PC-9 (cell line): ENCODE results near the gene ZNF652. TPM values are rescaled to one million over a fixed set of nuclear protein-coding genes. Genes with fewer than 3 reads are reported as not detected.

Experiments used
- BruUV-seq: library from RNA; stranded (reverse); fragments of 400-500 nt; replicated peaks from 2 replicates; lab custom pipeline; 2021; lab: Mats Ljungman, UMichigan
- CTCF ChIA-PET: fragments of 300-600 bp; sonication (Branson Sonifier 250); formaldehyde crosslinking; loops from one replicate; lab custom pipeline; 2022; ENCODE audit warnings: antibody characterized with exemption; lab: Charles Lee
- POLR2A ChIA-PET: fragments of 300-600 bp; sonication (Branson Sonifier 250); formaldehyde crosslinking; loops from one replicate; lab custom pipeline; 2022; ENCODE audit warnings: antibody characterized with exemption; ENCODE audit not compliant: unreplicated experiment; lab: Charles Lee
- DNase-seq, 2 experiments: peaks; one replicate each; pipeline versions ENCODE4 v3.0.0 to v3.0.0-alpha.2; 2015 to 2022; ENCODE audit warnings: mixed read lengths in 1 of 2
- H2AFZ ChIP-seq: fragments of 200-600 bp; sonication (generic); 2 replicates; pipeline ENCODE4 v1.8.1; 2017; ENCODE audit warnings: antibody characterized with exemption
- H3F3A ChIP-seq: fragments of 200-600 bp; sonication (generic); 2 replicates; pipeline ENCODE4 v1.8.1; 2017; ENCODE audit warnings: antibody characterized with exemption, mild to moderate bottlenecking, low read depth; ENCODE audit not compliant: insufficient read depth
- H3K27ac ChIP-seq: fragments of 200-600 bp; sonication (generic); 2 replicates; pipeline ENCODE4 v1.6.1; 2016; ENCODE audit warnings: mixed run types
- H3K27me3 ChIP-seq: fragments of 200-600 bp; sonication (generic); 2 replicates; pipeline ENCODE4 v1.6.1; 2016; ENCODE audit warnings: low read depth, mixed run types; ENCODE audit not compliant: insufficient read depth
- H3K36me3 ChIP-seq: fragments of 200-600 bp; sonication (generic); 2 replicates; pipeline ENCODE4 v1.6.1; 2016; ENCODE audit warnings: low read depth, mixed run types
- H3K4me1 ChIP-seq: fragments of 200-600 bp; sonication (generic); replicated peaks from 2 replicates; pipeline ENCODE4 v1.6.1; 2016; ENCODE audit warnings: mixed run types; ENCODE audit not compliant: insufficient read depth
- H3K4me2 ChIP-seq: fragments of 200-600 bp; sonication (generic); 2 replicates; pipeline ENCODE4 v1.6.1; 2017; ENCODE audit warnings: mixed run types
- H3K4me3 ChIP-seq: fragments of 200-600 bp; sonication (generic); 2 replicates; pipeline ENCODE4 v1.6.1; 2016; ENCODE audit warnings: mixed run types
- H3K79me2 ChIP-seq: fragments of 200-600 bp; sonication (generic); 2 replicates; pipeline ENCODE4 v1.6.1; 2017; ENCODE audit warnings: low read depth, mixed run types
- H3K9me2 ChIP-seq: fragments of 200-600 bp; sonication (generic); 2 replicates; pipeline ENCODE4 v1.8.1; 2017; ENCODE audit warnings: mild to moderate bottlenecking; ENCODE audit not compliant: insufficient read depth
- H3K9me3 ChIP-seq: fragments of 200-600 bp; sonication (generic); 2 replicates; pipeline ENCODE4 v1.8.1; 2016; ENCODE audit warnings: low read depth; ENCODE audit not compliant: insufficient read depth
- H4K20me1 ChIP-seq: fragments of 200-600 bp; sonication (generic); 2 replicates; pipeline ENCODE4 v1.8.1; 2017; ENCODE audit not compliant: insufficient read depth
- EZH2 ChIP-seq: fragments of 200-600 bp; sonication (generic); IDR thresholded peaks from 2 replicates; pipeline ENCODE4 v1.8.0; 2017; ENCODE audit warnings: antibody characterized with exemption, low read depth
- intact Hi-C: fragments of 100-400 bp; cut with micrococcal nuclease; formaldehyde crosslinking; loops from one replicate; pipeline ENCODE4 v1.10.0; 2022; ENCODE audit not compliant: unreplicated experiment
- total RNA-seq: library from RNA; stranded (reverse); gene quantifications from 2 replicates; pipeline ENCODE4 v1.2.3, GENCODE V29; 2021
- TF ChIP-seq, protein P1 (sequence below): fragments of 200-600 bp; sonication (generic); conservative IDR thresholded peaks from 2 replicates; pipeline ENCODE4 v1.6.1; 2017; ENCODE audit warnings: mixed run types, antibody characterized with exemption, mild to moderate bottlenecking, moderate library complexity

The ZNF652 gene
- total RNA-seq, 1 experiment from 2014 or later = 49.8 TPM

DNA sequence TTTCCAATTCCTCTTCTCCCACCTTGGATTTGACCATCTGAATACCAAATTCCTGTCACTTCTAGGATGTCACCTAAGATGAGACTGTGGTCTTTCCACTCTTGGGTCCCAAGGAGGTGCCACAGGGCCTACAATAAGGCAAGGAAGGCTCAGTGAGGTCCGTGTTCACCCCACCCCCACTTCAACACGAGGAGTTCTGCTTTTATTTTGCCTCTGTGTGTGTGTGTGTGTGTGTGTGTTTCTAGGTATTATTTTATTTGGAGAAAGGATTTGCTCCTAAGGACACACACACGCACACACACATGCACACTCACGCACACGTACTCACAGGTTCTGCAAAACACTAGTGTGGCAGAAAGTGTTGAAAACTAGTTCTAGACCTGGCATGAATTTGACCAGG lies 106.9 kb downstream of the ZNF652 start:
- H4K20me1 ChIP-seq = no peaks in the 10 kb centered on the region
- H3K4me2 ChIP-seq = no peak overlapping the region
- no peak overlapping the region for H3K27ac ChIP-seq
- no peak for DNase-seq
- H3K79me2 ChIP-seq = no peaks in the 10 kb centered on the region
- no peaks in the 10 kb centered on the region for H3K9me2 ChIP-seq
- H3K4me3 ChIP-seq = no peak overlapping the region
- CTCF ChIA-PET = interaction anchor here (0.6 kb wide), 2 partner anchors 27 to 141 kb away, joined by 3 read pairs; no protein-coding TSS in a partner anchor
- 0 out of 2 replicates have a peak, but pooled peaks cover 3% of the 10 kb centered on the region for H3K4me1 ChIP-seq
- no TSS peak for BruUV-seq
- H3F3A ChIP-seq = peaks cover 6% of the 10 kb centered on the region; the same call in 1 of the 2 replicates
- intact Hi-C loops = no loop called here
- H2AFZ ChIP-seq = no peak overlapping the region
- POLR2A ChIA-PET = no interaction called here
- no peaks in the 10 kb centered on the region for H3K27me3 ChIP-seq
- TF ChIP-seq EZH2 = no peak
- H3K9me3 ChIP-seq = no peaks in the 10 kb centered on the region
- H3K36me3 ChIP-seq = no peaks in the 10 kb centered on the region

DNA sequence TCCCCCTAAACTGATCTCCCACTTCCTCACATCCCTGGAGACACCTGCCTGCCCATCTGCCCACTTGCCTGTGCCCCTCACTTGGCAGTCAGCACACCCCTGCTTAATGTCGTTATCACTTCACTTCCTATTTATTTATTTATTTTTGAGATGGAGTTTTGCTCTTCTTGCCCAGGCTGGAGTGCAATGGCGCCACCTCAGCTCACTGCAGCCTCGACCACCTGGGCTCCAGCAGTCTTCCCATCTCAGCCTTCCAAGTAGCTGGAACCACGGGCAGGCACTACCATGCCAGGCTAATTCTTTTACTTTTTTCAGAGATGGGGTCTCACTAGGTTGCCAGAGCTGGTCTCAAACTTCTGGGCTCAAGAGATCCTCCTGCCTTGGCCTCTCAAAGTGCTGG lies 108.0 kb downstream of the ZNF652 start:
- TF ChIP-seq, protein P1, sequence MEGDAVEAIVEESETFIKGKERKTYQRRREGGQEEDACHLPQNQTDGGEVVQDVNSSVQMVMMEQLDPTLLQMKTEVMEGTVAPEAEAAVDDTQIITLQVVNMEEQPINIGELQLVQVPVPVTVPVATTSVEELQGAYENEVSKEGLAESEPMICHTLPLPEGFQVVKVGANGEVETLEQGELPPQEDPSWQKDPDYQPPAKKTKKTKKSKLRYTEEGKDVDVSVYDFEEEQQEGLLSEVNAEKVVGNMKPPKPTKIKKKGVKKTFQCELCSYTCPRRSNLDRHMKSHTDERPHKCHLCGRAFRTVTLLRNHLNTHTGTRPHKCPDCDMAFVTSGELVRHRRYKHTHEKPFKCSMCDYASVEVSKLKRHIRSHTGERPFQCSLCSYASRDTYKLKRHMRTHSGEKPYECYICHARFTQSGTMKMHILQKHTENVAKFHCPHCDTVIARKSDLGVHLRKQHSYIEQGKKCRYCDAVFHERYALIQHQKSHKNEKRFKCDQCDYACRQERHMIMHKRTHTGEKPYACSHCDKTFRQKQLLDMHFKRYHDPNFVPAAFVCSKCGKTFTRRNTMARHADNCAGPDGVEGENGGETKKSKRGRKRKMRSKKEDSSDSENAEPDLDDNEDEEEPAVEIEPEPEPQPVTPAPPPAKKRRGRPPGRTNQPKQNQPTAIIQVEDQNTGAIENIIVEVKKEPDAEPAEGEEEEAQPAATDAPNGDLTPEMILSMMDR = no peak
- no peak for TF ChIP-seq EZH2
- no TSS peak for BruUV-seq
- DNase-seq = no peak
- Histone ChIP-seq H4K20me1 (no peaks in the 10 kb centered on the region), H3K4me3 (no peak overlapping the region), H3K27ac (no peak overlapping the region), H3K36me3 (no peaks in the 10 kb centered on the region), H3K4me2 (no peak overlapping the region), H2AFZ (no peak overlapping the region), H3K27me3 (no peaks in the 10 kb centered on the region), H3F3A (peaks cover 6% of the 10 kb centered on the region; the same call in 1 of the 2 replicates), H3K9me3 (no peaks in the 10 kb centered on the region), H3K79me2 (no peaks in the 10 kb centered on the region), H3K4me1 (peaks cover 8% of the 10 kb centered on the region), H3K9me2 (no peaks in the 10 kb centered on the region)
- CTCF ChIA-PET = interaction anchor here (0.7 kb wide), 1 partner anchor 9 kb away, joined by 3 read pairs; no protein-coding TSS in a partner anchor
- POLR2A ChIA-PET = no interaction called here
- intact Hi-C loops = no loop called here

GRCh38 chr17:49252148-49252695 lies 109.8 kb downstream of the ZNF652 start:
- peaks cover 6% of the 10 kb centered on the region; the same call in 1 of the 2 replicates for H3F3A ChIP-seq
- no peaks in the 10 kb centered on the region for H3K36me3 ChIP-seq
- ChIA-PET CTCF (no interaction called here), POLR2A (interaction anchor here (0.5 to 0.6 kb wide), 2 partner anchors 88 kb away, joined by 3 to 6 read pairs; no protein-coding TSS in a partner anchor)
- H3K27ac ChIP-seq = no peak overlapping the region
- H3K4me1 ChIP-seq = peaks cover 10% of the 10 kb centered on the region
- BruUV-seq = no TSS peak
- H2AFZ ChIP-seq = no peak overlapping the region
- intact Hi-C loops = no loop called here
- no peak for TF ChIP-seq EZH2
- TF ChIP-seq, protein P1 = no peak
- H3K9me3 ChIP-seq = no peaks in the 10 kb centered on the region
- H4K20me1 ChIP-seq = no peaks in the 10 kb centered on the region
- no peak for DNase-seq
- no peak overlapping the region for H3K4me3 ChIP-seq
- no peaks in the 10 kb centered on the region for H3K9me2 ChIP-seq
- H3K79me2 ChIP-seq = no peaks in the 10 kb centered on the region
- H3K27me3 ChIP-seq = no peaks in the 10 kb centered on the region
- H3K4me2 ChIP-seq = no peak overlapping the region
